NCI-H2196 (cell line): Measurements from ENCODE around the gene AARS2.

ENCODE experiments used
- DNase-seq: peaks from one replicate; lab custom pipeline; 2025; ENCODE audit not compliant: unreplicated experiment; lab: John Stamatoyannopoulos, UW

AARS2 gene

DNA sequence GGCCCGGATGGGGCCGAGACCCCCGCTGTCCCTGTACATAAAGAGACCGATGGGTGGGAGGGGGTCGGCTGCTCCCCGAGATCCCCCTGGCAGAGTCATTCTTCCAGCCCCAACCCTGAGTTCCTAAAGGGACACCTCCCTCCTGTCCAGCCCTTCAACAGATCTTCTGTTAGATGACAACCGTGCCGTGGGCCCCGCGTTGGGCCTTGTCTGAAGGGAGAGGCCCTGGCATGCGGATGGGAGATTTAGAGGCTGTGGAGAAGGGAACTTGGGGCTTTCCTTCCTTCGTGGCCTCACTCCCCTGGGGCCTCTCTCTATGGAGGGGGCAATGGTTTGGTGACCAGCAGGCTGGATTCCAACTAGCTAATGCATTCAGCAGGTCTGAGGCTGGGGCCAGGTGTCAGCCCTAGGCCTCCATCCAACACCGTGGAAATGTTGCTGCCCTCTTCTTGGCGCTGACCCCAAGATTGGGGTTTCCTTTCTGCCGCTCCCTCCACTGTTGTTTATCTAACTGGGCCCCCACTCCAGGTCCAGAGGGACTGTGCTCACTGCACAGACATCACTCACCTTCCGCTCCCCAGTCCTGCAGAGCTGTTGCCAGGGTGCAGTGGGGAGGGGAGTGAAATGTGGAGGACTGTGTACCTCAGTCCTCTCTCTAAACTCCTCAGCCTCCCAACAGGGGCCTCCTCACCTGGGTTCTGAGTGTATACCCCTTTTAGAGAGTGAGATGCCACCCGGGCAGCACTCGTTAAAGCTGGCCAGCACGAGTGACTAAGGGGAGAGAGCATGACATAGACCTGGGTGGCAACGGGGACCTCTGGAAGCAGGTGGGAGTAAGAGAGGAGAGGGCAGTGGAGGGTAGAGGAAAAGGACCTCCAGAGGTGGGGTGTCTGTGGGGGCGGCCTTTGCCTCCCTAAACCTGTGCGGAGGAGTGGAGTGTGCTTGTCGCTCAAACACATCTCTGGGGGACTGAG, 36.2 kb downstream of the AARS2 start:
- DNase-seq = no peak

DNA sequence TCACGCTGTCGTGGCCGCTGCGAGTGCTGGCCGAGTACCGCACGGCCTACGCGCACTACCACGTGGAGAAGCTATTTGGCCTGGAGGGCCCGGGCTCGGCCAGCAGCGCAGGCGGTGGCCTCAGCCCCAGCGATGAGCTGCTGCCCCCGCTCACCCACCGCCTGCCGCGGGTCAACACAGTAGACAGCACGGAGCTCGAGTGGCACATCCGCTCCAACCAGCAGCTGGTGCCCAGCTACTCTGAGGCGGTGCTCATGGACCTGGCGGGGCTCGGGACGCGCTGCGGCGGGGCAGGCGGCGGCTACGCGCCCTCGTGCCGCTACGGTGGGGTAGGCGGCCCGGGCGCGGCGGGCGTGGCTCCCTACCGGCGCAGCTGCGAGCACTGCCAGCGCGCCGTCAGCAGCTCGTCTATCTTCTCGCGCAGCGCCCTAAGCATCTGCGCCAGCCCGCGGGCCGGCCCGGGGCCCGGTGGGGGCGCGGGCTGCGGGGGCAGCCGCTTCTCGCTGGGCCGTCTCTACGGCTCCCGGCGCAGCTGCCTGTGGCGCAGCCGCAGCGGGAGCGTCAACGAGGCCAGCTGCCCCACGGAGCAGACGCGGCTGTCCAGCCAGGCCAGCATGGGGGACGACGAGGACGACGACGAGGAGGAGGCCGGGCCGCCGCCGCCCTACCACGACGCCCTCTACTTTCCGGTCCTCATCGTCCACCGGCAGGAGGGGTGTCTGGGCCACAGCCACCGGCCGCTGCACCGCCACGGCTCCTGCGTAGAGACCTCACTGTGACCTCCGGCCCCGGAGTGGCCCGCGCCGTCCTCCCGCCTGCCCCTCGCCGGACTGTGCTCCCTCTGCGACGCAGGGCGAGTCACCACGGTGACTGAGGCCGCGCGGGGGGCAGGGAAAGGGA, 37.1 kb downstream of the AARS2 start:
- no peak for DNase-seq

DNA sequence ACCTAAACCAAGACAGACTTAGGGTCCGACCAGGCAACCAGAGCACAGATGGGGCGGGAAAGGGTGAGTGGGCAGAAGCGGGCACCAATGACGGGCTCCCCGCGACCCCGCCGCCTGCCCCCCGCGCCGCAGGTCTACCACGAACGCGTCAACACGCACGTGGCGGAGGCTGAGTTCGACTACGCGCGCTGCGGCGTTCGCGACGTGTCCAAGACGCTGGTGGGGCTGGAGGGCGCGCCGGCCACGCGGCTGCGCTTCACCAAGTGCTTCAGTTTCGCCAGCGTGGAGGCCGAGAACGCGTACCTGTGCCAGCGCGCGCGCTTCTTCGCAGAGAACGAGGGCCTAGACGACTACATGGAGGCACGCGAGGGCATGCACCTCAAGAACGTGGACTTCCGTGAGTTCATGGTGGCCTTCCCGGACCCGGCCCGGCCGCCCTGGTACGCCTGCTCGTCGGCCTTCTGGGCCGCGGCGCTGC, 37.8 kb downstream of the AARS2 start:
- DNase-seq = no peak

DNA sequence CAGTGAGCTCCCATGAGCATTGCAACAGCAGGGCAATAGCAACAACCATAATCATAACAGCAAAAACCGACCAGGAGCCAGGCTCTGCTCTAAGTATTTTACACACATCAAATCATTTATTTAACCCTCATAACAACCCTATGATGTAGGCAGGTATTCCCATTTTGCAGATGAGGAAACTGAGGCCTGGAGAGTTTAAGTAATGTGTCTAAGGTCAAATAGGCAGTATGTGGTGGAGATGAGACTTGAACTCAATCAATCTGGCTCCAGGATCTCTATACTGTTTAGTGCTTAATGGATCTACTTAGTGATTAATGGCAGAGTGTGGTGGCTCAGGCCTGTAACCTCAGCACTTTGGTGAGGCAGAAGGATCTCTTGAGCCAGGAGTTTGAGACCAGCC, 39.5 kb downstream of the AARS2 start:
- DNase-seq = no peak

DNA sequence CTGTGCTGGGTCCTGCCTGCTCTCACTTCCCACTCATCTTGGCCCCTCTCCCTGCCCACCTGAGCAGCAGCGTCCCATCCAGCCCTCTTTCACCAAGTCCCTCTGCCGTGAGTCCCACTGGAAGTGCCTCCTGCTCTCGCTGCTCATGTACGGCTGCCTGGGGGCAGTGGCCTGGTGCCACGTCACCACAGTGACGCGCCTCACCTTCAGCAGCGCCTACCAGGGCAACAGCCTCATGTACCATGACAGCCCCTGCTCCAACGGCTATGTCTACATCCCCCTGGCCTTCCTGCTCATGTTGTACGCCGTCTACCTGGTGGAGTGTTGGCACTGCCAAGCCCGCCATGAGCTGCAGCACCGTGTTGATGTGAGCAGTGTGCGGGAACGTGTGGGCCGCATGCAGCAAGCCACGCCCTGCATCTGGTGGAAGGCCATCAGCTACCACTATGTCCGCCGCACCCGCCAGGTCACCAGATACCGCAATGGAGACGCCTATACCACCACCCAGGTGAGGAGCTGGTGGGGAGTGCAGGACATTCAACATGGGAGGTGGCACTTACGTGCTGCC, 40.1 kb downstream of the AARS2 start:
- DNase-seq = no peak

DNA sequence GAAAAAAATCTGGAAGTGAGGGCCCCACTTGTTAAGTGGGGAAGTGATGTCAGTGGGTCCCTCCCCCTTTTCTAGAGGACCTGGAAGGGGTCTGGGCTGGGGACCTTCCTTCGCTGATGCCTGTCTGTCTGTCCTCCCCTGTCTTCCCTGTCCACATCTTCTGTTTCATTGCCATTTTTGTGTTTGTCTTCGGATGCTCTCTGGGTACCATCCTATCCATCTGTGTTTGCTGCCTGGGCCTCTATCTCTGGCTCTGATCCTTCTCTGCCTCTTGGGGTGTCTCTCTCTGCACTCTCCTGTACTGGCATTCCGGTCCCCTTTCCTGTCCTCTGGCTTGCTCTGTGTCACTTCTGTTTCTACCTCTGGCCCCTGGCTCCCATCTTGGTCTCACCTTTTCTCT, 40.6 kb downstream of the AARS2 start:
- DNase-seq = no peak

DNA sequence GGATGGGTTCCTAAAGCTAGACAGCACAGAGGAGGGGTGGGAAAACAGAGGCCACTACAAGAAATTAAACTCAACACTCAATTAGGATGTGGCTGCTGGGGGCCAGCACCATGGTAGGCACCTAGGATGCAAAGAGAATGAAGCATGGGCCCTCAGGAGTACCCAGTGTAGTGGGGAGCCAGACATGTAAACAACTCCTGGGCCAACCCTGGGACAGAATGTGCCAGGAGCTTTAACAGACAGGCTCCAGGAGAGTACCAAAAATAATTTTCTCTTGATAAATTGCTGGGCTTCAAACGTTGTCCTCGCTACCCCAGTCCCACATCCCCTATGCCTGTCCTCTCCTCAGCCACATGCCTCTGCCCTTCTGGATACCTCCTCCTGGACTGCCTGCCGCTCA, 41.2 kb downstream of the AARS2 start:
- no peak for DNase-seq

DNA sequence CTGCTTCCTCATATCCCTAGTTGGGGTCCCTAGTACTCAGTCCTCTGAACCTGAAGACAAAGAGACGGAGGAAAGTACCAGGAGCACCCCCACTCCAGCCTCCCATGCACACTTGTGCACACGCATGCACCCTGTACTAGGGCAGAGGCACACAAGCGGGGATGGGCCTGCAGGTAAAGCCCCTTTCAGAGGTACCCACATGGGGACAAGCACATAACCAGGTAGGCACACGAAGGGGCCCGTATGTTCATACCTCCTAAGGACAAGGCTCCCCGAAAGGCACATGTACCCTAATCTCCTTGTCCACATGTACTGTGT, 41.8 kb downstream of the AARS2 start:
- no peak for DNase-seq

DNA sequence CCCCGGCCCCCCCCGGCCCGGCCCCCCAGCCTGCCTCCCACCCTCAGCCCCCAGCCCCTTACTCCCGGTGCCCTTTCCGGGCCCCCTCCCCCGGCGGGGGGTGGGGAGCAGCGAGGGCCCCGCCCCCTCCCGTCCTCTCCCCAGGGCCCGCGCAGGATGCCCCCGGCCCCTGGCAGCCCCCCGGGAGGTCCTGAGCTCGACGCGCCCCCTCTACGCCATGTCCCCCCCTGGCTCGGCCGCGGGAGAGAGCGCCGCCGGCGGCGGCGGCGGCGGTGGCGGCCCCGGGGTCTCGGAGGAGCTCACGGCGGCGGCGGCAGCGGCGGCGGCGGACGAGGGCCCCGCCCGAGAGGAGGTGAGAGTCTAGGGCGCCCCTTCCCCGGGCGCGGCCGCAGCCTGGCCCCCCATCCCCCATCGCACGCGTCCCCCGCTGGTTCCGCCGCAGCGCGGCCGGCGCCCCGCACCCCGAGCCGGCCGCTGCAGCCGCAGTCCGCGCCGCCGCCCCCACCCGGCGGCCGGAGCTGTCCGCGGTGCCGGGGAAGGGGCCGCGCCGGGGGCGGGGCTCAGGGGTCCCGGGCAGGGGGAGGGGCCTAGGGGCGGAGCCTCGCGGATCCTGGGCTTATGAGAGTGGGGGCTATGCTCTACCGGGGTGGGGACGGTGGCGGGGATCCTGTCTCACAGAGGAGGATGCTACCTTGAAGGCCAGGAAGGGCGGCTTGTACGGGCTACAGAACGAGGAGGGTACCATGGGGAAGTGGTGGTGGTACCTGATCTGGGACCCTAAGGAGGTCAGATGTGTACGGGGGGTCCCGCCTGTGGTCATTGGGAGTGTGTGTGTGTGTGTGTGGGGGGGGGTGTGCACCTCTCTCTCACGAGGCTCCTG, 42.4 kb downstream of the AARS2 start:
- no peak for DNase-seq

DNA sequence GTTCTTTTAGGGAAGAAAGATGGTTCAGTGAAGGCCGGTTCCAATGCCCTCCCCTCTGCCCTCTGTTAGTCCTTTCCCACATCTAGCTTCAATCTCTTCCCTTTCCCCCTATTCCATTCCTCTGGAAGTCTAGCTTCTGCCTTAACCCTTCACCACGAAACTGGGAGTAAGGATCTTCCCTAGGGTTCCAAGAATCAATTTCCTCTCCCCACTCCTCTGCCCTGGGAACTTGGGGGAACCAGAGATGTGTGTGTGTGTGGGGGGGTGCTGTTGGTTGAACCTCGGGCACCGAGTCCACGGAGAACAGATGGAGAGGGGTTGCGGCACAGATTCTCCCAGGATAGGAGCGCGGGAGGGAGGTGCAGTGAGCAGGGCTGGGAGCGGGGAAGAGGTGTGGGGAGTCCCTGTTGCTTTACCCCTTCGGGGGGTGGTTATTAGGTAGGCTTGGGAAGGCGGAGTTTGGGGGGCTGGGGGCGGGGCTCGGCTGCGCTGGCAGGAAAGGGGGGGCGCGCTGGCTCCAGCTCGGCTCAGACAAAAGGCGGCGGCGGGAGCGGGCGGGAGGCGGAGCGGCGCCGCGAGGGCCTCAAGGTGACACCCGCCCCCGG, 43.1 kb downstream of the AARS2 start, which contains the start of gene TMEM151B:
TMEM151B (plus strand) TSS at position 530 of the 605 bp plus-strand sequence. CDS start 293 bp downstream, outside the sequence.
- DNase-seq = no peak

DNA sequence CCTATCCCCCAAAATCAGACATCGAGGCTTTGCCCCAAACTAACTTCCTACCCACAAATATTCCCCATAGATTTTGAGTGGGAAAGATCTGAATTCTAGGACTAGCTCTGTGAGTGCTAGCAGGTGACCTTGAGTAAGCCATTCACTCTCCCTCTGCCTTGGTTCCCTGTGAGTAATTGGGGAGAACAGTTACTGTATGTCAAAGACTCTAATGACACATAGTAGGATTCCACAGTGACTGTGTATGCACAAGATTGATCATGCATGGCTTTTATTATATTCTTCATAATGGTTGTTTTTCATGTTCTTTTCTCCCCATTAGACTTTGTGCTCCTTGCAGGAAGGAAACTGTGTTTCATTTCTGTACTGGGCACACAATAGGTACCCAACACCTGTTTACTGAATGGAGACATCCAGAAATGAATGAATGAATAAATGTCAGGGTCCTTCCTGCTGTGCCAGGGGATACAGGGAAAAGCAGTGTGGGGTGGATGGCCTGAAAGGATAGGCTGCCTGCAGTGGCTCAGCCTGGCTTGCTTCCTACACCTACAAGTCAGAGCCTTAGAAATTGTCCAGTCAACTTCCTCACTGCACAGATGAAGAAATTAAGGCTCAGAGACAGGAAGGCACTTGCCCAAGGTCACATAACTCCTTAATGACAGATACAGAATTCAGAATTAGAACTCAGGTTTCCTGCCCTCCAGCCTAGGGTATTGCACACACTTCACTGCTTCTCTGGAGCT, 43.8 kb downstream of the AARS2 start:
- DNase-seq = no peak

DNA sequence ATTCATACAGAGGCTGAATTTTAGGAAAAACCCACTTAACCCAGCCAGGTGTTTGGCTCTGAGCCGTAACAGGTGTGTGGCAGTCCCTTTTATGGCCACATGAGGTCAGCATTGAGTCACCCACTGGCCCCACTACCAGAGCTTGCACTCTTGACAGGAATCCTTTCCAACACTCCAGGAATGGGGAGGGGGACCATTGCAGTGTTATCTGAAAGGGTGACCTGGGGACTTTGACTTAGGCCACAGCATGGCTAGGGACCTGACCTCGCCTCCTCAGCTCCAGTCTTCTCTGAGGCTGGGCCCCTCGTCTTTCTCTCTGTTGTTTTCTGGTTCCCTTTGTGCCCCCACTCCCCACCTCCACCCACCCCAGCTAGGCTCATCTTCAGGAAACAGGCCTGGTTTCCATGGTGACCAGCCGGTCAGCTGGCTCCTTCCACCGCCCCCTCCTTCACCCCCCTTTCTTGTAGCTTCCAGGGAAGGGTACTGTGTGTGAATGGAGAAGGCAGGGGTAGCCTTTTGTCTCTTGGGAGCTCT, 45.0 kb downstream of the AARS2 start:
- DNase-seq = peak; percentile 61

DNA sequence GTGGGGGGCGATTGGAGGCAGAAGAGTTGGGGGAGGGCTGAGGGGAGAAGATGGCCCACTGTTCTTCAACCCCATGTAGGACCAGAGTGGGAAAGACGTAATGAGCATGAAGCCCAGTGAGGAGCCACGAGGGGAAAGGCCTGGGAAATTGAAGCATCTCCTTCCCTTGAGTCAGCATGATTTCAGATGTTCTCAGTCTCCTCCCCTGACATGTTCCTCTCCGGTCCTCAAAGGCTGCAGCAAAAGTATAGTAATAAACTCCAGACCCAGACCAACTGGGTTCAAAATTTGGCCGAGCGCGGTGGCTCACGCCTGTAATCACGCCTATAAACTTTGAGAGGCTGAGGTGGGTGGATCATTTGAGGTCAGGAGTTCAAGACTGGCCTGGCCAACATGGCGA, 45.9 kb downstream of the AARS2 start:
- no peak for DNase-seq

DNA sequence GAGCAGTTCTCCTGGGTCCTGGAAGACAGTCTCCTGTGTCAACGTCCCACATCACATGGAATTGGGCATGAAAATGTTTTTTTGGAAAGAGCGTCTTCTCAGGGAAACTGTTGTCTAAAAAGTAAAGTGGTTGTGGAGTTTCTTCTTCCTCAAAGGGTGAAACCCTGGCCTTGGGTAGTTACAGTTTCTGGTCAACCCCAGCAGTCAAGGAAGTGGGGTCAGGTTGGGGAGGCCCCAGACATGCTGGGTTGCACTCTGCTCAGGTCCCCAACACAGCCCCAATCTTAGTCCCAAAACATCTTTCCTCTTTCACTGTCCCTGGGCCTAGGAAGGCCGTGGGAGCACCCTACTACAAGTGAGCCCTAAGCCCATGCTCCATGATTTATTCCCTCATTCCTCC, 46.8 kb downstream of the AARS2 start:
- DNase-seq = no peak

DNA sequence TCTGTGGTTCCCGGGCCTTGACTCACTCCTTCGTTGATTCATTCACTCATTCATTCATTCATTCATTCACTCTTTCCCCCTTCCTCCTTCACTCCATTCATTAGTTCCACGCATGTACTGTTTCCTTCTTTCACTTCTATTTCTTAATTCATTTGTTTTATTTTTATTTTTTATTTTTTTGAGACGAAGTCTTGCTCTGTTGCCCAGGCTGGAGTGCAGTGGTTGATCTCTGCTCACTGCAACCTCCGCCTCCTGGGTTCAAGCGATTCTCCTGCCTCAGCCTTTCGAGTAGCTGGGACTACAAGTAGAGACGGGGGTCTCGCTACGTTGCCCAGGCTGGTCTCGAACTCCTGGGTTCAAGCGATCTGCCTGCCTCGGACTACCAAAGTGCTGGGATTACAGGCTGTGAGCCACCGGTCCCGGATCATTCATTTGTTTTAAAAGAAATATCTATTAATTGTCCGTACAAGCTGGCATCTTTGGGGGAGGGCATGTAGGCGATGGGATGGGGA, 47.4 kb downstream of the AARS2 start:
- no peak for DNase-seq

DNA sequence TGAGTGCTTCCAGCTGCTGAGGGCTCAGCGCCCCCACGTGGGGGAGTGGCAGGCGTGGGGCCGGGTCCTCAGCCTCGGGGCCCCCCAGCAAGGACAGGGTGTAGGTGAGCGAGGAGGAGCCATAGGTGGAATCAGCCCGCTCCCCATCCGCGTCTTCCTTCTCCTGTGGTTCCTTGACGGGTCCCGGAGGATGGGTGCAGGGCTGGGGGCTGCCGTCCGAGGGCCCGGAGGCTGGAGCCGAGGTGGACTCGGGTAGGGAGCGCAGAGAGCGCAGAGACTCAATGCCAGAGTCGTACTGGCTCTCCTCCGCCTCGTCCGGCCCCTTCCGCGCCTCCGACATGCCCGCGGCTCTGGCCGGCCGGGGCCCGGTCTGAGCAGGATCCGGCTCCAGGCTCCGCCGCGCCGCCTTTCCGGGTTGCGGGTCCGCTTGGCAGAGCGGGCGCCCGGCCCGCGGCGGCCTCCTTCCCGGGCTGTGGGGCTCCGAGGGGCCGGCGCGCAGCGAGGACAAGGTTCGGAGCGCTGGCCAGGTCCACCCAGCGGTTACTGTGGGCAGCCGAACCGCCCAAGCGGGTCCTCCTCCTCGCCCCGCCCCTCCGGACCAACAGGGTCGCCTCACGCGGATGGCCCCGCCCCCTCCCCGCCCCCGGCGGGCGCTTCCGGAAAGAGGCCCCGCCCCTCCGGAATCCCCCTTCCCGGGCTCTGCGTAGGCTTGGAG, 48.0 kb downstream of the AARS2 start, which contains the start of gene NFKBIE:
NFKBIE (minus strand) TSS at position 545 of the 715 bp plus-strand sequence; CDS start at position 340, 205 bp downstream.
- DNase-seq = peak; percentile 93

DNA sequence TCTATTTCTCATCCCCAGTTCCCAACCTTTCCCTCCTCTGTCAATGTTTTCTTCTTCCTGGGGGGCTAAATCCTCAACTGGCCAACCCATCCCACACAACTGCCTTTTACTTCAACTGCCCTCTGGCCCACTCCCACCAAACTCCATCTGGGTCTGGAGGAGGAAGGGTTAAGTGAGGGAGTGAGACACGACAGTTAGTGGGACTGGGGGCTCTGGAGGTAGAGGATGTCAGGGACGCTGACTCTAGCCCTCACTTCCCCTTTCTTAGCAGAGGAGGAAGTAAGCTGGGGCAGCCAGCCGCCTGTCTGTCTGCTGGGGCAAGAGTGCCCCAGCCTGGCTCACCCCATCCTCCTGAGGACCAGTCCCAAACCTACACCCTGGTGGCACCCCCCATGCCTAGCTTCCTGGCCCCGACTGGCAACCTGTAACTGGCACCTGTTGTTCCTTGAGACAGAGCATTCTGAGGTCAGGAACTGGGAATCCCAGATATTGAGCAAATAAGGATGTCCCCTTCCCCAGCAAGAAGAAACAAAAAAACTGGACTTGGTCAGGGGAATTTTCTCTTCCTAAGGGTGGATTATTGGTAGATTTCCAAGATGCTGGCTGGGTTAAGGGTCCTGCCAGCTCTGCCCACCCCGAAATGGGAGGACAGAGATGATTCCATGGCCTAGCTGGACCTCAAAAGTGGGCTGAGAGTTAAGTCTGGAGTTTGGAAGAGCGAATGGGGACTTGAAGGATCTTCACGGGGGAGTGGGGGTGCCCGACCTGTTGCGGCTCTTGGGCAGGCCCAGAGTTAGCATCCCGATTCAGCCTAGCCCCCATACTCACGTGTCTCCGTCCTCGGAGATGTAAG, 48.8 kb downstream of the AARS2 start:
- DNase-seq = no peak
